KMS-11 (cell line): ENCODE results near the gene TSPO.

Source experiments
- H2AFZ ChIP-seq: fragments of 200-600 bp; sonication (generic); 2 replicates; pipeline ENCODE4 v1.6.1; 2016; ENCODE audit warnings: antibody characterized with exemption, mixed run types, low read depth
- H3K27ac ChIP-seq: fragments of 200-600 bp; sonication (generic); 2 replicates; pipeline ENCODE4 v1.6.1; 2016; ENCODE audit warnings: mild to moderate bottlenecking, mixed run types
- H3K27me3 ChIP-seq: fragments of 200-600 bp; sonication (generic); 2 replicates; pipeline ENCODE4 v1.6.1; 2017; ENCODE audit warnings: mild to moderate bottlenecking, low read depth, mixed run types, moderate library complexity; ENCODE audit not compliant: insufficient read depth
- H3K36me3 ChIP-seq: fragments of 200-600 bp; sonication (generic); 2 replicates; pipeline ENCODE4 v1.6.1; 2017; ENCODE audit warnings: mild to moderate bottlenecking, mixed run types; ENCODE audit not compliant: insufficient read depth
- H3K4me1 ChIP-seq: fragments of 200-600 bp; sonication (generic); 2 replicates; pipeline ENCODE4 v1.6.1; 2016; ENCODE audit warnings: mild to moderate bottlenecking, low read depth, mixed run types; ENCODE audit not compliant: poor library complexity, severe bottlenecking
- H3K4me2 ChIP-seq: fragments of 200-600 bp; sonication (generic); 2 replicates; pipeline ENCODE4 v1.7.0; 2016; ENCODE audit warnings: mild to moderate bottlenecking, mixed run types
- H3K4me3 ChIP-seq: fragments of 200-600 bp; sonication (generic); IDR thresholded peaks from 2 replicates; pipeline ENCODE4 v1.6.1; 2017; ENCODE audit warnings: low read depth, low read length, mixed read lengths; ENCODE audit not compliant: insufficient read depth
- H3K79me2 ChIP-seq: fragments of 200-600 bp; sonication (generic); 2 replicates; pipeline ENCODE4 v1.6.1; 2016; ENCODE audit warnings: low read depth, mixed run types; ENCODE audit not compliant: insufficient read depth
- H3K9ac ChIP-seq: fragments of 200-600 bp; sonication (generic); 2 replicates; pipeline ENCODE4 v1.6.1; 2016; ENCODE audit warnings: mild to moderate bottlenecking, mixed run types
- H4K20me1 ChIP-seq: fragments of 200-600 bp; sonication (generic); 2 replicates; pipeline ENCODE4 v1.6.1; 2016; ENCODE audit warnings: mild to moderate bottlenecking, mixed run types; ENCODE audit not compliant: insufficient read depth
- CTCF ChIP-seq: fragments of 200-600 bp; sonication (generic); conservative IDR thresholded peaks from 2 replicates; pipeline ENCODE4 v1.6.1; 2017; ENCODE audit warnings: low read depth, mild to moderate bottlenecking, antibody characterized with exemption, low read length, moderate library complexity, mixed read lengths

TSPO gene

GRCh38 chr22:43114958-43115357 is 36.4 kb upstream of the TSPO start:
- no peak overlapping the region for H3K4me2 ChIP-seq
- H2AFZ ChIP-seq = no peak overlapping the region
- no peak overlapping the region for H3K27ac ChIP-seq
- H4K20me1 ChIP-seq = no peaks in the 10 kb centered on the region
- H3K4me3 ChIP-seq = no peak overlapping the region
- no peaks in the 10 kb centered on the region for H3K79me2 ChIP-seq
- peaks cover 4% of the 10 kb centered on the region for H3K4me1 ChIP-seq
- H3K36me3 ChIP-seq = no peaks in the 10 kb centered on the region
- no peak overlapping the region for H3K9ac ChIP-seq
- TF ChIP-seq CTCF = no peak
- H3K27me3 ChIP-seq = peaks cover 5% of the 10 kb centered on the region; the same call in 1 of the 2 replicates

DNA sequence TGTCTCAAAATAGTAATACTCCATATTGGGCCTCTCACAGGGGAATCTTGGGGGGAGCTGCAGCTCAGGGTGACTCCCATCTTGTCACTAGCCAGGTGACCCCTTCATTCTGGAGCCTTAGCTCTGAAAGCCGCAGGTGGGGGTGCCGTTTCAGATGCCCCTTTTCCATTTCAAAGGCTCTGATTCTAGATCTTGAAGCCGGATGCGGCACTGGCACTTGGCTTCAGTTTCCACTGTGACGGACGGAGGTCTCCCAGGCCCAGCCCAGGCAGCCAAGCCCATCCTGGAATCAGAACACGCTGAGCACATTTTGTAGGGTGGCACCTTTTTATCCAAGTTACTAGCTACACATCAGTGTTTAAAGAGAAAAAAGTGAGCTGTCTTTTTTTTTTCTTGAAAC is 34.4 kb upstream of the TSPO start:
- no peak for TF ChIP-seq CTCF
- Histone ChIP-seq H2AFZ (no peak overlapping the region), H3K9ac (no peak overlapping the region), H3K36me3 (no peaks in the 10 kb centered on the region), H3K27me3 (peaks cover under 1% of the 10 kb centered on the region; the same call in 1 of the 2 replicates), H3K27ac (no peak overlapping the region), H4K20me1 (no peaks in the 10 kb centered on the region), H3K4me2 (no peak overlapping the region), H3K4me3 (no peak overlapping the region), H3K4me1 (no peaks in the 10 kb centered on the region), H3K79me2 (no peaks in the 10 kb centered on the region)

- Histone ChIP-seq H4K20me1 (no peaks in the 10 kb centered on the region), H3K27ac (no peak overlapping the region), H3K4me1 (no peaks in the 10 kb centered on the region), H3K79me2 (no peaks in the 10 kb centered on the region), H3K36me3 (no peaks in the 10 kb centered on the region), H3K4me3 (no peak overlapping the region), H3K4me2 (no peak overlapping the region), H3K27me3 (no peaks in the 10 kb centered on the region), H2AFZ (no peak overlapping the region), H3K9ac (no peak overlapping the region)
- no peak for TF ChIP-seq CTCF
These were observed 33.1 kb upstream of the TSPO start for GRCh38 chr22:43118024-43118849.

GRCh38 chr22:43118953-43119458 is 32.4 kb upstream of the TSPO start:
- Histone ChIP-seq H3K4me3 (no peak overlapping the region), H3K4me2 (no peak overlapping the region), H3K4me1 (no peaks in the 10 kb centered on the region), H3K36me3 (no peaks in the 10 kb centered on the region), H3K79me2 (no peaks in the 10 kb centered on the region), H4K20me1 (no peaks in the 10 kb centered on the region), H3K27ac (no peak overlapping the region), H3K27me3 (no peaks in the 10 kb centered on the region), H3K9ac (no peak overlapping the region), H2AFZ (no peak overlapping the region)
- TF ChIP-seq CTCF = no peak
